H7 (cell line): ENCODE measurements around the gene ACSL1. TPM values are rescaled to one million over a fixed set of nuclear protein-coding genes. Genes with fewer than 3 reads are reported as not detected.

Source experiments
- DNase-seq: peaks from one replicate; pipeline ENCODE4 v3.0.0; 2012
- H3K27me3 ChIP-seq: 2 replicates; pipeline ENCODE4 v1.6.0; 2011; ENCODE audit warnings: mild to moderate bottlenecking, low read length; ENCODE audit not compliant: control insufficient read depth, insufficient read depth
- H3K36me3 ChIP-seq: replicated peaks from 2 replicates; pipeline ENCODE4 v1.5.1; 2011; ENCODE audit warnings: low read length; ENCODE audit not compliant: control insufficient read depth, insufficient read depth
- H3K4me3 ChIP-seq: 2 replicates; pipeline ENCODE4 v1.5.1; 2011; ENCODE audit warnings: low read depth, mild to moderate bottlenecking, control low read depth, low read length, moderate library complexity; ENCODE audit not compliant: insufficient read depth
- total RNA-seq: library from RNA; depleted of rRNA; stranded (reverse); fragments of >200 nt; shearing (Covaris generic); gene quantifications from 2 replicates; pipeline ENCODE4 v1.2.3, GENCODE V29; 2014; rRNA removed

Gene ACSL1
- total RNA-seq, 1 experiment from 2014 or later = 3.5 TPM

DNA sequence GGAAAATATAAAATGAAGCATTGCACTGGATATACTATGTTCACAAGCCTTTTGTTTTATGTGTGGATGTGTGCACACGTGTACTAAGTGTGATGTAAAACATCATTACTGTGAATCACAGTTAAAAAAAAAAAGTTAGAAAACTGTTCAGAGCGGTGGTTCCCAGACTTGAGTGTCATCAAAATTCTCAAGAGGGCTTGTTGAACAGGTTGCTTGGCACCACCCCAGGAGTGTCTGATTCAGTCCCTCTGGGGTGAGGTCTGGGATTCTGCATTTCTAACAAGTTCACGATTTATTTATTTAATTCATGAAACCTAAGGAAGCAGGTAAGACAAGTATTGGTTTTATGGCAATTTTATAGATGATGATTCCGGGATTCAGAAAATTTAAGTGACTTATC lies 93.6 kb downstream of the ACSL1 start:
- no peak for DNase-seq
- Histone ChIP-seq H3K27me3 (no peaks in the 10 kb centered on the region), H3K4me3 (no peak overlapping the region), H3K36me3 (peaks cover 20% of the 10 kb centered on the region)

DNA sequence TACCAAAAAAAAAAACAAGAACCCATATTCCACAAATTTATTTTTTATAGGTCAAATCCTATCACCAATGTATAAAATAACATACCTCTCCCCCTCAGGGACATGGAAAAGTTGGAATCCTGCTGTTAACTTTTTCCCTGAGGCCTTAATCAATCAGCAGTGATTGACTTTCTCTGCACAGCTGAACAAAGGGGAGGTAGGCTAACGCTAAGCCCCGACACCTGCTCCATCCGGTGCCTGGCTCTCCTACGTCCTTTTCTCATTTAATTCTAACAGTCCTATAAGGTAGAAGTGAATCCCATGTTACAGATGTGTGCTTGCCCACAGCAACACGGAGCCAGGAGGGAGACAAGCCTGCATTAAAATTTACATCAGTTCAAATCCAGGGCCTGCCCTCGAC lies 94.7 kb downstream of the ACSL1 start:
- Histone ChIP-seq H3K4me3 (no peak overlapping the region), H3K36me3 (peaks cover 23% of the 10 kb centered on the region), H3K27me3 (no peaks in the 10 kb centered on the region)
- DNase-seq = no peak

DNA sequence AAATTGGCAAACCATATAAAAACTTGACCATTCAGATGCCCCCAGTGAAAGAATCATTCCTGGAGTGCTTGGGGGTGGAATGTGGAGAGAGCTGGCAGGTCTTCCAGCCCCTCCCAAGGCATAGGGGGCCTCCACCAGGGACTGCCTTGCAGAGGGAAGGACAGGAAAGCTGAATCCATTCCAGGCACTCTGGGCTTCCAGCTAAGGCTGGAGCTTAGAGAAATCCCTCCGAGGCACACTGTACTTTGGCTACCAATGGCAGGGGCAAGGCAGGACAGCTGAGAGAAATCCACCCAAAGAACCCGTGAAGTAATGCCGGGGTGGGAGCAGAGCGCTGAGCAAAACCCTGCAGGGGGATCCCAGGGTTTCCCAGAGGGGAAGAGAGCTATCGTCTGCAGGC lies 95.8 kb downstream of the ACSL1 start:
- no peaks in the 10 kb centered on the region for H3K27me3 ChIP-seq
- H3K36me3 ChIP-seq = peaks cover 23% of the 10 kb centered on the region
- H3K4me3 ChIP-seq = no peak overlapping the region
- DNase-seq = no peak

DNA sequence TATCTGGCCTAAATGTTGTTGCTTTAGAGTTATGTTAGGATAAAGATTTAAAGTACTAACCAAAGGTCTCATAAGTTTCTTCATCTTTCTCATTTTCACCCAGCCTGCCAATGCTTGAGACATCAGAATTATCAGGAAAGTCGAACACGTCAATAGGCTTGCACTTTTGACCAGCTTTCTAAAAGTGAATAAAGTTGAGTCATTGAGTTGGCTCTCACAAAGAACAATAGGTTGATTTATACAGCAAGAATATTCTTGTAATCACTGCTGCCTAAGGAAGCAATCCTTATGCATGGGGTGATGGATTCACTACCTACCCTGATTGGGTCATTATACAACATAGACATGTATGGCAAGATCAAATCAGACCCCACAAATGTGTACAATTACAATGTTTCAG lies 96.9 kb downstream of the ACSL1 start:
- Histone ChIP-seq H3K4me3 (no peak overlapping the region), H3K36me3 (peaks cover 26% of the 10 kb centered on the region), H3K27me3 (no peaks in the 10 kb centered on the region)
- DNase-seq = no peak

DNA sequence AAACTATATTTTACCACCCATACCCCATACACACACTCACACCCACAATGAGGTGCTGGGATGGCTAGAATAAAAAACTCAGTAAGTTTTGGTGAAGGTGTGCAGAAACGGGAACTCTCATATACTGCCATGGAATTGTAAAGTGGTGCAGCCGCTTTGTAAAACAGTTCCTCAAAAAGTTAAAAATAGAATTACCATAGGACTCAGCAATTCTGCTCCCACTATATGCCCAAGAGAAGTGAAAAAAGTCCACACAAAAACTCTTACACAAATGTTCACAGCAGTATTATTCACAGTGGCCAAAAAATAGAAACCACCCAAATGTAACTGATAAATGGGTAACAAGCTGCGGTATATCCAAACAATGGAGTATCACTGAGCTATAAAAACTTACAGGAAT lies 98.3 kb downstream of the ACSL1 start:
- H3K27me3 ChIP-seq = no peaks in the 10 kb centered on the region
- no peak overlapping the region for H3K4me3 ChIP-seq
- DNase-seq = no peak
- peaks cover 26% of the 10 kb centered on the region for H3K36me3 ChIP-seq

DNA sequence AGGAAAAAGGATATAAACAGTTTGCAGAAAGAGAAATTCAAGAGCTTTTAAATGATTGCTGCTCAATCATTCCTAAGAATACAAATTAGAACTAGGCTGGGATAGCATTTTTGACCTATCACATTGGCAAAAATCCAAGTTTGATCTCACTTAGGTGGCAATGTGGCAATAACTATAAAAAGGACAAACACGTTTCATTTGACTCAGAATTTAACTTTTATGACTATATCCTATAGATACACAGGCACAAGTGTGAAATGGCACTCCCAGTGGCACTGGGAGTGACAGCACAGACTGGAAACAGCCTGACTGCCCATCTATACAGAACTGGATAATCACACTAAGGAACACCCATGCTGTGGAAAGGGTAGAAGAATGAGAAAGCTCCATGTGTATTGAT lies 103.0 kb downstream of the ACSL1 start:
- no peak for DNase-seq
- Histone ChIP-seq H3K27me3 (no peaks in the 10 kb centered on the region), H3K4me3 (no peak overlapping the region), H3K36me3 (peaks cover 23% of the 10 kb centered on the region)

DNA sequence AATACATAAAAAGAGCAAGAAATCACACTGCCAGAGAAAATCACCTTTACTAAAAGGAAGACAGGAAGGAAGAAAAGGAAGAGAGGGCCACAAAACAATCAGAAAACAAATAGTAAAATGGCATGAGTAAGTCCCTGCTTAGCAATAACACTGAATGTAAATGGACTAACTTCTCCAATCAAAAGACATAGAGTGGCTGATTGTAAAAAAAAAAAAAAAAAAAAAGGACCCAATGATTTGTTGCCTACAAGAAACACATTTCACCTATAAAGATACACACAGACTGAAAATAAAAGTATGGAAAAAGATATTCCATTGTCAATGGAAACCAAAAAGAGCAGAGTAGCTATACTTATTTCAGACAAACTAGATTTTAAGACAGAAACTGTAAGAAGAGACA lies 104.5 kb downstream of the ACSL1 start:
- Histone ChIP-seq H3K36me3 (peaks cover 23% of the 10 kb centered on the region), H3K27me3 (no peaks in the 10 kb centered on the region), H3K4me3 (no peak overlapping the region)
- DNase-seq = no peak

DNA sequence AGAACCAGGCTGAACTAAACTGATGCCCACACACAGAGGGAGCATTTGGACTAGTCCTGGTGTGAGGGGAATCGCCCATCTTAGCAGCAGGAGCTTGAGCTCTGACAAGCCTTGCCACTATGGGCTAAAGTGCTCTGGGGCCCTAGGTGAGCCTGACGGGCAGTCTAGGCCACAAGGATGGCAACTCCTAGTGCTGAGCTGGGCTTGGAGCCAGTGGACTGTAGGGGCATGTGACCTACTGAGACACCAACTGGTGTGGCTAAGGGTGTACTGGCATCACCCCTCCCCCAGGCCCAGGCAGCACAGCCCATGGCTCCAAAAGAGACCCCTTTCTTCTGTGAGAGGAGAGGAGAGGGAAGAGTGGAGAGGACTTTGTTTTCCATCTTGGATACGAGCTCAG lies 106.4 kb downstream of the ACSL1 start:
- H3K27me3 ChIP-seq = no peaks in the 10 kb centered on the region
- no peak overlapping the region for H3K4me3 ChIP-seq
- no peak for DNase-seq
- peaks cover 23% of the 10 kb centered on the region for H3K36me3 ChIP-seq

DNA sequence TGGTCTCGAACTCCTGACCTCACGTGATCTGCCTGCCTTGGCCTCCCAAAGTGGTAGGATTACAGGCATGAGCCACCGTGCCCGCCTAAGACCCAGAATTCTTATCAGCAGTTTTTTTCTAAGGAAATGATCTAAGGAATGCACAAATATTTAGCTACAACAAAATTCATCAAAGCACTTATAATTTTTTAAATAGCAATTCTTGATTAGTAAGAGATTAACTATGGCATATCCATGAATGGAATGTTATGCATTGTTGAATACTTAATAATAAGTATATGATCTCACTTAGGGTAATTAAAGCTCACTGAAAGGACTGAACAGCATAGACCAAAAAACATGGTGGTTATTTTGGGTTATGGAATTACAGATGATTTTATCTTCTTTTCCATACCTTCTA lies 110.2 kb downstream of the ACSL1 start:
- Histone ChIP-seq H3K36me3 (peaks cover 26% of the 10 kb centered on the region), H3K27me3 (no peaks in the 10 kb centered on the region), H3K4me3 (no peak overlapping the region)
- no peak for DNase-seq

DNA sequence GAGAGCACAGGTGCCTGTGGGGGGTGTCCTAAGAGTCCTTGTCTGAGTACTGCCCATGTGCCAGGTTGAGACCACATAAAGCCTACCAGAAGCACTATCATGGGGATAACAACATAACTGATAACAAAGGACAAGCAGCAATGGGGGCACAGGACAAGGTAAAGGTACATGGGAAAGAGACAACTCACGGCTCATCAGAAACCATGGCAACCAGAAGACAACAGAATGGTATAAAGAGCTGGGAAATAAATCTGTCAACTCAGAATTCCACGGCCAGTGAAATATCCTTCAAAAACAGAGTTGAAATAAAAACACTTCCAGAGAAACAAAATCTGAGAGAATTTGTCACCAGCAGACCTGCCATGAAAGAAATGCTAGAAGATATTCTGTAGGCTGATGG lies 111.9 kb downstream of the ACSL1 start:
- no peak for DNase-seq
- Histone ChIP-seq H3K27me3 (no peaks in the 10 kb centered on the region), H3K36me3 (peaks cover 21% of the 10 kb centered on the region), H3K4me3 (no peak overlapping the region)

DNA sequence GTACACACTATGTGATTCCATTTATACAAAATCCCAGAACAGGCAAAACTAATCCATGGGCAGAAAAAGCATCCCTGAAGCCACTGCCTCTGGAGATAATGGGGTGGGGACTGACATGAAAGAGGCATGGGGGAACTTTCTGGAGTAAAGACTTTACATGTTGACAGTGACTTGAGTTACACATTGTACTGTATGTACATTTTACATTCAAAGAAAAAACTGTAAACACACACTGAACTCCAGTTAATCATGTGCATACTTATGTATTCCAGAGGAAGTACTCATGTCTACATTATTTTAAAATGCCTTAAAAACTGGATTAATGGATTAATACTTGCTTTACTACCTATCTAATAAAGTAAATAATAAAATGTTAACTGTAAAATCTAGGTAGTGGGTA lies 113.4 kb downstream of the ACSL1 start:
- H3K4me3 ChIP-seq = no peak overlapping the region
- peaks cover 16% of the 10 kb centered on the region for H3K36me3 ChIP-seq
- no peak for DNase-seq
- H3K27me3 ChIP-seq = no peaks in the 10 kb centered on the region

DNA sequence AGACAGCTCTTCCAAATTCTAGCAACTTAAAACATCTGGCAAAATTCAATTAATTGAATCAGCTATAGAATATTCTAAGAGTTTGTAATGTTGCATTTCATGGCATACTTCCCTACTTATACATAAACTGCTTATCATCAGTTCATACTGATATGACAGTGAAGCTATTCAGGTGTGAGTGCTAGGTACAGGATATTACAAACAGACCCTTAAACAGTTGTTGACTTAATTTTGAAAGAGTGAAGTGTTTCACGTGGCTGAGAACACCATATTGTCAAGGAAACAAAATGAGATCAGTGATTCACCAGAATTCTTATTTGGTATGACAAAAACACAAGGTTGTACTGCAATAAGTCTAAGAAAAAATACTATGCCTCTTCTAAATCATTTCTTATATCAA lies 119.3 kb downstream of the ACSL1 start:
- H3K27me3 ChIP-seq = no peaks in the 10 kb centered on the region
- H3K36me3 ChIP-seq = peaks cover 14% of the 10 kb centered on the region
- no peak overlapping the region for H3K4me3 ChIP-seq
- DNase-seq = no peak

DNA sequence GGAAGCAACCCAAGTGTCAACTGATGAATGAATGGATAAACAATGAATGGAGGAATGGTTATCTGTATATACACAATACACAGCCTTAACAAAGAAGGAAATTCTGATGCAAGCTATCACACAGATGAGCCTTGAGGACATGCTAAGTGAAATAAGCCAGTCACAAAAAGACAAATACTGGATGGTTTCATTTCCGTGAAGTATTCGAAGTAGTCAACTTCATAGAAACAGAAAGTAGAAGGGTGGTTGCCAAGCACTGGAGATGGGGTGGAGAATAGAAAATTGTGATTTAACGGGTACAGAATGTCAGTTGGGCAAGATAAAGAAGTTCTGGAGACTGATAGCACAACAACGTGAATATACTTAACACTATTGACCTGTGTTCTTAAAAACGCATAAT lies 120.1 kb downstream of the ACSL1 start:
- Histone ChIP-seq H3K27me3 (no peaks in the 10 kb centered on the region), H3K36me3 (peaks cover 12% of the 10 kb centered on the region), H3K4me3 (no peak overlapping the region)
- DNase-seq = no peak

Other genes starting within 250 kb of the ACSL1 start
- 131 and 143 TPM in 2 replicates for gene CASP3, start 176.5 kb downstream of the ACSL1 start, total RNA-seq
- 8.5 and 10.4 TPM in 2 replicates for gene PRIMPOL, start 176.2 kb downstream of the ACSL1 start, total RNA-seq
- 74.8 and 104 TPM in 2 replicates for gene CENPU, start 91.9 kb downstream of the ACSL1 start, total RNA-seq
- gene HELT, start 192.5 kb upstream of the ACSL1 start, total RNA-seq = 0.96 TPM in 1 of 2 replicates, not detected in the other